ENCODE results near the gene SRM. TPM values are rescaled to one million over a fixed set of nuclear protein-coding genes. Genes with fewer than 3 reads are reported as not detected.
A peak's percentile ranks its signal among the peaks of the same experiment; 100 is the strongest.
"Not testable (repeated sequence)": the region's sequence is repeated elsewhere in the genome, so short reads cannot be mapped to it uniquely, and the experiment has no call there.

SRM gene
- total RNA-seq, 1 donor from 2014 or later: 18.3 TPM

DNA sequence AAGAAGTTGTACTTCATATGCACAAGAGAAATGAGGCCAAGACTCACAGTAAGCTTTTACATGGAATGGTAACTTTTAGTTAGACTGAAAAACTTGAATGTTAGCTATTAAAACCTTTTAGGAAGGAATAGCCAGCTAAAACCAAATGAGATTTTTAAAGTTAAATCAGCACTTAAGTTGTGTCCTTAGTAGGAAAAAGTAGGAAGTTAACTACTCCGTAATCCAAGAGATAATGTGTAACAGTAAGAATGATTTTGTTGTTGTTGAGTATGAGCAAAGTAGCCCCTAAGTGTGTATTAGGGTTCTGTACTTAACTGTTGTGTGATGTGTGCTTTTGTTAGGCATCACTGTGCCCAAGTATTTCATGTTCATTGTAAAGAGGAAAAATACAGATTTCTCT, 34.2 kb downstream of the SRM start:
- FAIRE-seq (no peak), DNase-seq (ENCODE audit: low spot score in 2 of 2) (no peak)

DNA sequence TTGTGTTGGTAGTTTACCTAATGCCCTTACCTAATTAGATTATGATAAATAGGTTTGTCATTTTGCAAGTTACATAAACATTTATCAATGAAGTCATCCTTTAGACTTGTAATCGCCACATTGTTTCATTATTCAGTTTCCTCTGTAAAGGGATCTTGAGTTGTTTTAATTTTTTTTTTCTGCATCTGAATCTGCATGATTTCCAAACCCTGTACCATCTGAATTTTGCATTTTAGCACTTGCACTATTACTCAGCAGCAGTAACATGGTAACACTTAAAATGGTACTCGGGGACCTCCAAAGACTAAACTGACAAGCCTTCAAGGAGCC, 35.0 kb downstream of the SRM start:
- no peak for FAIRE-seq

DNA sequence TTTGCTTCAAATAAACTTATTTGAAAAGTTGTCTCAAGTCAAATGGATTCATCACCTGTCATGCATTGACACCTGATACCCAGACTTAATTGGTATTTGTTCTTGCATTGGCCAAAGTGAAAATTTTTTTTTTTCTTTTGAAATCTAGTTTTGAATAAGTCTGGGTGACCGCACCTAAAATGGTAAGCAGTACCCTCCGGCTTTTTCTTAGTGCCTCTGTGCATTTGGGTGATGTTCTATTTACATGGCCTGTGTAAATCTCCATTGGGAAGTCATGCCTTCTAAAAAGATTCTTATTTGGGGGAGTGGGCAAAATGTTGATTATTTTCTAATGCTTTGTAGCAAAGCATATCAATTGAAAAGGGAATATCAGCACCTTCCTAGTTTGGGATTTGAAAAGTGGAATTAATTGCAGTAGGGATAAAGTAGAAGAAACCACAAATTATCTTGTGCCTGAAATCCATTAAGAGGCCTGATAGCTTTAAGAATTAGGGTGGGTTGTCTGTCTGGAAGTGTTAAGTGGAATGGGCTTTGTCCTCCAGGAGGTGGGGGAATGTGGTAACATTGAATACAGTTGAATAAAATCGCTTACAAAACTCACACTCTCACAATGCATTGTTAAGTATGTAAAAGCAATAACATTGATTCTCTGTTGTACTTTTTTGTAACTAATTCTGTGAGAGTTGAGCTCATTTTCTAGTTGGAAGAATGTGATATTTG, 35.5 kb downstream of the SRM start:
- FAIRE-seq: no peak
- DNase-seq (ENCODE audit: low spot score in 2 of 2): no peak

More for the DNA sequence above, 35.0 kb downstream of the SRM start:
- no peak for DNase-seq (ENCODE audit: low spot score in 2 of 2)

DNA sequence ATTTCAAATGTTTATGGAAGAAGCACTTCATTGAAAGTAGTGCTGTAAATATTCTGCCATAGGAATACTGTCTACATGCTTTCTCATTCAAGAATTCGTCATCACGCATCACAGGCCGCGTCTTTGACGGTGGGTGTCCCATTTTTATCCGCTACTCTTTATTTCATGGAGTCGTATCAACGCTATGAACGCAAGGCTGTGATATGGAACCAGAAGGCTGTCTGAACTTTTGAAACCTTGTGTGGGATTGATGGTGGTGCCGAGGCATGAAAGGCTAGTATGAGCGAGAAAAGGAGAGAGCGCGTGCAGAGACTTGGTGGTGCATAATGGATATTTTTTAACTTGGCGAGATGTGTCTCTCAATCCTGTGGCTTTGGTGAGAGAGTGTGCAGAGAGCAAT, 36.6 kb downstream of the SRM start:
- FAIRE-seq (no peak), DNase-seq (ENCODE audit: low spot score in 2 of 2) (no peak)

DNA sequence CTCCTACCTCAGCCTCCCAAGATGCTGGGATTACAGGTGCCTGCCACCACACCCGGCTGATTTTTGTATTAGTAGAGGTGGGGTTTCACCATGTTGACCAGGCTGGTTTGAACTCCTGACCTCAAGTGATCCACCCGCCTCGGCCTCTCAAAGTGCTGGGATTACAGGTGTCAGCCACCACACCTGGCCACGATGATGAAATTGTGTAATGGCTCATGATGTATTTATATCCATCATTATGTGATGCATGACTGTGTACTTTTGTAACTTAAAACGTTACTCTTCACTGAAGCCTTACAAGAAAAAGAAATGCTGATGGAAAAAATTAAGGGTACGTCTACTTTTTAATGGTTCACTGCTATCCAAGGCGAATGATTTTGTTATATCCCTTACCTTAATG, 39.8 kb downstream of the SRM start:
- no peak for DNase-seq (ENCODE audit: low spot score in 2 of 2)
- no peak for FAIRE-seq

DNA sequence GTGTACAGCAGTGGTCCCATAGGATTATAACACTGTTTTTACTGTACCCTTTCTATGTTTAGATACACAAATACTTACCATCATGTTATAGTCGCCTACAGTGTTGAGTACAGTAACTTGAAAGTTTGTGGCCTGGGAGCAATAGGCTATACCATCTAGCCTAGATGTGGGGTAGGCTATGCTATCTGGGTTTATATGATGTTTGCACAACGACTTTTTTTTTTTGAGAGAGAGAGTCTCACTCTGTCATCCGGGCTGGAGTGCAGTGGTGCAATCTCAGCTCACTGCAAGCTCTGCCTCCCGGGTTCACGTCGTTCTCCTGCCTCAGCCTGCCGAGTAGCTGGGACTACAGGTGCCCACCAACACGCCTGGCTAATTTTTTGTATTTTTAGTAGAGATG, 40.5 kb downstream of the SRM start:
- FAIRE-seq: not testable (repeated sequence)

DNA sequence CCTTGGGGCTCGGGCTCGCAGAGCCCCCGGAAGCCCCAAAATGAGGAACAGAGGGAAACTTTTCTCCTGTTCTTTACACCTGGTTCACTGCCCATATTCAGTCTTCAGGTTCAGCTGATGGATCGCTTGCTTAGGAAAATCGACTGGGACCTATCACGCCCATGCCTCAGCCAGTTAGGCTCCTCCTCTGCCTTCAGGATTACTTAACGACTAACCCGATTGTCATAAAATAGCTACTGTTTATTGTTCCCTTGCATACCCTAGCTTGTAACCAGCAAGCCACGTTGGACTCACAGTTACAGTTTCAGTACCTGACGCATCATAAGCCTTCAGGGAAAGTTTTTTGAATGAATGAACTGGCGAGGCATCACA, 46.7 kb downstream of the SRM start:
- no peak for FAIRE-seq
- DNase-seq (ENCODE audit: low spot score in 2 of 2): no peak

More for the DNA sequence above, 40.5 kb downstream of the SRM start:
- DNase-seq (ENCODE audit: low spot score in 2 of 2): not testable (repeated sequence)

DNA sequence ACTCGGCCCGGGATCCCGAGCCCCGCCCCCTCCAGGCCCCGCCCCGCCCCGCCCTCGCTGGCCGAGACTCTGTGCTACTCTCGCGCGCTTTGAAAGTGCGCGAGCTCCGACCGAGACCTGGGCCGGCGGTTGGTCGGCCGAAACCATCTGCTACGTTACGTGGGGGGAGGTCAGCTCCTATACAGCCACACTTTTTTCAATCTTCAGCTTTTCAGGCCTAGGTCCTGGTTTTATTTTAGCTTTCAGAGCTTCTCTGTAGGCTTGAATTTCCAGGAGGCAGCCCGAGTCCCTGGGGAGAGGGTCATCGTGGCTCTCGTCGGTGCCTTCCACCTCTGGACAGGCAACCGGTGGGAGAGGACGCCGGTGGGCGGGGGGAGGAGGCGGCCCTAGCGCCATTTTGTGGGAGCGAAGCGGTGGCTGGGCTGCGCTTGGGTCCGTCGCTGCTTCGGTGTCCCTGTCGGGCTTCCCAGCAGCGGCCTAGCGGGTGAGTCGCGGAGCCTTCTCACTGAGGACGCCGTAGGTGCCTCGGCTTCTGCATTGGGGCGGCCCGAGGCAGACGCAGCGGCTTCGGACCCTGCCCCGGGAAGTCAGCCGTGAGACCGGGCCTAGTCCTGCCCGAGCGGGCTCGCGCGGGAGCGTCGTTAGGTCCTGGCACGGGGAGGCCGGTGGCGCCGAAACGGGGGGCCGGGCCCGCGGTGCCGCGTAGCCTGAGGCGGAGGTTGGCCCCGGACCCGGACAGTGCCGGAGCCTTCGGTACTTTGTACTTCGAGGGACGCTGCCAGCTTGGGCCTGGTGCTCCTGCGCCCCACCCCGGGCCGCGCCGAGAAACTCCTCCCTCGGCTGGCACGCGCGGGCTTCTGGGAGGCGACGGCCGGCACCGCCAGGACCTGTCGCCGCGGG, 47.3 kb downstream of the SRM start, which contains the start of gene TARDBP:
Gene TARDBP, plus strand, starts transcription at position 395 of the 900 bp plus-strand sequence. CDS start 1,074 bp downstream, outside the sequence.
- FAIRE-seq: no peak

More for the DNA sequence above, 47.3 kb downstream of the SRM start, which contains the start of gene TARDBP:
- DNase-seq (ENCODE audit: low spot score in 2 of 2): peak; percentile 95 to 98

Other genes with a start within 250 kb of the SRM start
- 101 TPM for gene TARDBP, start 47.4 kb downstream of the SRM start, total RNA-seq
- not detected for gene MASP2, start 12.8 kb downstream of the SRM start, total RNA-seq
- gene EXOSC10, start 39.9 kb upstream of the SRM start, total RNA-seq: 40.4 TPM
- gene ANGPTL7, start 129.3 kb upstream of the SRM start, total RNA-seq: 0.41 TPM
- 38.7 TPM for gene MTOR, start 202.5 kb upstream of the SRM start, total RNA-seq
- 12.6 TPM for gene UBIAD1, start 213.2 kb upstream of the SRM start, total RNA-seq

Measured in frontal cortex (tissue), 4 donors.